Pancreas (tissue), 10 donors: ENCODE results near the gene OPN4. TPM values are rescaled to one million over a fixed set of nuclear protein-coding genes. Genes with fewer than 3 reads are reported as not detected.

ENCODE experiments used
- ATAC-seq, 4 donors: fragments of 200-7000 bp; cut with Tn5 transposase; one replicate each; pipeline versions ENCODE4 v1.8.0 to v1.9.1; 2020; ENCODE audit warnings: mild to moderate bottlenecking in 4 of 4, moderate library complexity in 4 of 4
- DNase-seq, 6 donors: peaks; one replicate each; pipeline ENCODE4 v3.0.0-alpha.2; 2020
- FAIRE-seq: peaks from 2 replicates; lab custom pipeline; 2012; peaks lifted over from hg19 to GRCh38; lab: Jason Lieb, UNC
- H3K27ac ChIP-seq, 4 donors: fragments of 200-600 bp; sonication (generic); 1 replicate in 3 of 4; 2 replicates in 1 of 4; pipeline versions ENCODE4 v1.5.0 to v1.8.0; 2020
- H3K27me3 ChIP-seq, 4 donors: fragments of 200-600 bp; one replicate each; pipeline ENCODE4 v1.8.0; 2021
- H3K36me3 ChIP-seq, 3 donors: fragments of 200-600 bp; sonication (generic) in 1 of 3; one replicate each; pipeline versions ENCODE4 v1.5.0 to v1.8.0; 2020 to 2021
- H3K4me1 ChIP-seq, 3 donors: fragments of 200-600 bp; one replicate each; pipeline ENCODE4 v1.8.0; 2021
- H3K4me3 ChIP-seq, 4 donors: fragments of 200-600 bp; sonication (generic) in 2 of 4; one replicate each; pipeline versions ENCODE4 v1.5.0 to v1.8.0; 2020 to 2021
- H3K9me3 ChIP-seq, 4 donors: fragments of 200-600 bp; one replicate each; pipeline ENCODE4 v1.8.0; 2021
- CTCF ChIP-seq, 4 donors: fragments of 200-600 bp; sonication (generic) in 3 of 4; IDR thresholded peaks; one replicate each; pipeline versions ENCODE4 v1.5.0 to v1.8.0; 2021; ENCODE audit warnings: antibody characterized with exemption in 4 of 4
- WGBS, 2 donors: extraction: QIAGEN DNeasy Blood & Tissue Kit; methylation state at CpG; one replicate each; pipeline ENCODE4 v1.1.7; 2013; 5-methylcytosine and 5-hydroxymethylcytosine counted together
- intact Hi-C, 3 donors: fragments of 100-400 bp; cut with DNase I; formaldehyde crosslinking; loops; one replicate each; pipeline versions ENCODE4 v1.11.1 to v1.14.2; 2022
- polyA plus RNA-seq, 2 donors: library from polyadenylated mRNA; stranded (reverse); fragments of 200-250 nt; gene quantifications; one replicate each; pipeline ENCODE4 v1.2.3, GENCODE V29; 2013
- total RNA-seq, 6 donors: library from RNA; stranded (reverse); fragmentation: NEBNext Ultra II Directional in 4 of 6; extraction: Animal tissue kit (Norgen Biotek cat#: 25700) in 4 of 6; gene quantifications; one replicate each; pipeline versions ENCODE4 v1.2.1 to v1.2.4, GENCODE V29; 2021 to 2023
- donor health status: healthy with polysubstance abuse.
- donor health status: DM: no; HTN: no; CAD: no; lungs with moderate emphysema.
- donor health status: DM: no; HTN: no; CAD: no.
- donor health status: control.
- donor health status: control.
- donor health status: Bipolar disorder and iron deficiency.
- donor health status: DM: yes; HTN: yes; CAD: no.
- donor health status: DM: no; HTN: no; CAD: no.
- donor health status: DM: no; HTN: no; CAD: no.
- donor health status: DM: yes; HTN: yes; CAD: no.

OPN4 gene
- total and polyA plus RNA-seq, 8 donors, result not detected

GRCh38 chr10:86659721-86660453, 5.5 kb downstream of the OPN4 start:
- FAIRE-seq (no peak), ATAC-seq (no peak), DNase-seq (peak in 2 of 6 donors; percentile 44 to 62)
- WGBS, 2 donors, result 89 to 92% methylated on average over 17 of the region's 17 CpGs
- Histone ChIP-seq H3K36me3 (no peaks in the 10 kb centered on the region), H3K4me3 (no peak overlapping the region), H3K4me1 (no peaks in the 10 kb centered on the region), H3K27ac (no peak overlapping the region), H3K27me3 (no peaks in the 10 kb centered on the region), H3K9me3 (no peaks in the 10 kb centered on the region)
- intact Hi-C loops, result no loop called here
- TF ChIP-seq CTCF (IDR thresholded peaks at IDR 0.05), result no peak

- Histone ChIP-seq H3K36me3 (no peaks in the 10 kb centered on the region), H3K27ac (no peak overlapping the region), H3K9me3 (no peaks in the 10 kb centered on the region), H3K4me1 (no peaks in the 10 kb centered on the region), H3K27me3 (no peaks in the 10 kb centered on the region), H3K4me3 (no peak overlapping the region)
- intact Hi-C loops, result no loop called here
- no peak for TF ChIP-seq CTCF (IDR thresholded peaks at IDR 0.05)
- peak in 5 of 6 donors; percentile 31 to 66 (median 56) for DNase-seq
- ATAC-seq, result peak; percentile 65 to 83 (median 70)
- no peak for FAIRE-seq
- 62 to 66% methylated on average over 17 of the region's 17 CpGs for WGBS, 2 donors
Observed at GRCh38 chr10:86661161-86662025, 7.0 kb downstream of the OPN4 start.

- WGBS, 2 donors, result 89 to 93% methylated on average over 19 of the region's 19 CpGs
- ATAC-seq (no peak), FAIRE-seq (no peak), DNase-seq (peak in 2 of 6 donors; percentile 4 to 59)
- Histone ChIP-seq H3K9me3 (no peaks in the 10 kb centered on the region), H3K27me3 (no peaks in the 10 kb centered on the region), H3K36me3 (no peaks in the 10 kb centered on the region), H3K27ac (no peak overlapping the region), H3K4me1 (no peaks in the 10 kb centered on the region), H3K4me3 (no peak overlapping the region)
- intact Hi-C loops, result no loop called here
- TF ChIP-seq CTCF (IDR thresholded peaks at IDR 0.05), result no peak
Observed at GRCh38 chr10:86662186-86663045, 8.1 kb downstream of the OPN4 start.

- WGBS, 2 donors, result 95% methylated on average over 8 of the region's 8 CpGs
- Histone ChIP-seq H3K4me1 (no peaks in the 10 kb centered on the region), H3K4me3 (no peak overlapping the region), H3K9me3 (no peaks in the 10 kb centered on the region), H3K27me3 (no peaks in the 10 kb centered on the region), H3K36me3 (no peaks in the 10 kb centered on the region), H3K27ac (no peak overlapping the region)
- DNase-seq (peak in 1 of 6 donors; percentile 41), ATAC-seq (no peak), FAIRE-seq (no peak)
- no peak for TF ChIP-seq CTCF (IDR thresholded peaks at IDR 0.05)
- intact Hi-C loops, result no loop called here
Observed at GRCh38 chr10:86663046-86663345, 8.6 kb downstream of the OPN4 start.
